ENCODE measurements around the gene TRUB1.

DNA sequence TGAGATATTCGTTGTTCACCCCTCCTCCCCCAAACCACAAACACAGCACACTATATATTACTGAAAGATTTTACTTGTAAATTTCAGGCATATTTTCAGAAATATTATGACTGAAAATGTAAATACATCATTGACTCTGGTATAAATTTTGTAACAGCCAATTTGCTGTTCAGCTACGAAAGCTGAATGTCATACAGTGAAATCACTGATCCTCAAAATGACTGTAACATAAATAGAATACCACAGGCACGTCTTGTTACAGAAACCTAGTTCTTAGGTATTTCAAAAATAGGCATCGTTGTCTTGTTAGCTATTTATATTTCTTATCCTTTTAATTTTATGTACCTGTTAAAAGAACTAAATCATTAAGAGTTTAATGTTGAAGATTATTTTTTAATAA lies 15.1 kb downstream of the TRUB1 start:
- TF ChIP-seq POLR2A (IDR thresholded peaks at IDR 0.05) (no peak), POLR2AphosphoS5 (IDR thresholded peaks at IDR 0.05) (no peak)
- TF ChIP-seq, protein P1, sequence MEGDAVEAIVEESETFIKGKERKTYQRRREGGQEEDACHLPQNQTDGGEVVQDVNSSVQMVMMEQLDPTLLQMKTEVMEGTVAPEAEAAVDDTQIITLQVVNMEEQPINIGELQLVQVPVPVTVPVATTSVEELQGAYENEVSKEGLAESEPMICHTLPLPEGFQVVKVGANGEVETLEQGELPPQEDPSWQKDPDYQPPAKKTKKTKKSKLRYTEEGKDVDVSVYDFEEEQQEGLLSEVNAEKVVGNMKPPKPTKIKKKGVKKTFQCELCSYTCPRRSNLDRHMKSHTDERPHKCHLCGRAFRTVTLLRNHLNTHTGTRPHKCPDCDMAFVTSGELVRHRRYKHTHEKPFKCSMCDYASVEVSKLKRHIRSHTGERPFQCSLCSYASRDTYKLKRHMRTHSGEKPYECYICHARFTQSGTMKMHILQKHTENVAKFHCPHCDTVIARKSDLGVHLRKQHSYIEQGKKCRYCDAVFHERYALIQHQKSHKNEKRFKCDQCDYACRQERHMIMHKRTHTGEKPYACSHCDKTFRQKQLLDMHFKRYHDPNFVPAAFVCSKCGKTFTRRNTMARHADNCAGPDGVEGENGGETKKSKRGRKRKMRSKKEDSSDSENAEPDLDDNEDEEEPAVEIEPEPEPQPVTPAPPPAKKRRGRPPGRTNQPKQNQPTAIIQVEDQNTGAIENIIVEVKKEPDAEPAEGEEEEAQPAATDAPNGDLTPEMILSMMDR (IDR thresholded peaks at IDR 0.05) = no peak
